GM12801 (cell line): ENCODE results near the gene SLC6A13.

Experiments used
- TF ChIP-seq, protein P1 (sequence below): IDR thresholded peaks from one replicate; pipeline ENCODE4 v1.5.1; 2011; ENCODE audit warnings: control low read depth; ENCODE audit not compliant: insufficient read length; ENCODE audit errors: extremely low read depth

Gene SLC6A13

DNA sequence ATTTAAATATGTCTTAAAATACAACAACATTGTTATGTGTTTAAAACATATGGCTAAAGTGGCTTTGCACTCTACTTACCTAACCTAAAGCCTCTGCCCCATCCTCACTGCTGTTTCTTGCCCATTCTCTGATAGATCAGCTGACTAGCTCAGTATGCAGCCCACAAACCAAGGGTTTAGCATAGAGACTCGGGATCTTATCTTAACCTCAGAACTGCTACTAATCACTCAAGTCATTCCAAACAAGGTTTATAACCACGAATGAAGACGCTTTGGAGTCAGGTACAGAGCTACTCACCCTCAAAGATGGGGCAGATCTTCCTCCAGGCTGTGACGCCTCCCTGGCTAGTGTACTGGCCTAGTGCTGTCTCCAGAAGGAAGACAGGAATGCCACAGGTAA is 19.3 kb downstream of the SLC6A13 start:
- TF ChIP-seq, protein P1, sequence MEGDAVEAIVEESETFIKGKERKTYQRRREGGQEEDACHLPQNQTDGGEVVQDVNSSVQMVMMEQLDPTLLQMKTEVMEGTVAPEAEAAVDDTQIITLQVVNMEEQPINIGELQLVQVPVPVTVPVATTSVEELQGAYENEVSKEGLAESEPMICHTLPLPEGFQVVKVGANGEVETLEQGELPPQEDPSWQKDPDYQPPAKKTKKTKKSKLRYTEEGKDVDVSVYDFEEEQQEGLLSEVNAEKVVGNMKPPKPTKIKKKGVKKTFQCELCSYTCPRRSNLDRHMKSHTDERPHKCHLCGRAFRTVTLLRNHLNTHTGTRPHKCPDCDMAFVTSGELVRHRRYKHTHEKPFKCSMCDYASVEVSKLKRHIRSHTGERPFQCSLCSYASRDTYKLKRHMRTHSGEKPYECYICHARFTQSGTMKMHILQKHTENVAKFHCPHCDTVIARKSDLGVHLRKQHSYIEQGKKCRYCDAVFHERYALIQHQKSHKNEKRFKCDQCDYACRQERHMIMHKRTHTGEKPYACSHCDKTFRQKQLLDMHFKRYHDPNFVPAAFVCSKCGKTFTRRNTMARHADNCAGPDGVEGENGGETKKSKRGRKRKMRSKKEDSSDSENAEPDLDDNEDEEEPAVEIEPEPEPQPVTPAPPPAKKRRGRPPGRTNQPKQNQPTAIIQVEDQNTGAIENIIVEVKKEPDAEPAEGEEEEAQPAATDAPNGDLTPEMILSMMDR, result no peak

- TF ChIP-seq, protein P1, result no peak
Measured at GRCh38 chr12:242496-242895, 20.1 kb downstream of the SLC6A13 start.

- TF ChIP-seq, protein P1, result no peak
Measured at GRCh38 chr12:241266-241665, 21.4 kb downstream of the SLC6A13 start.

- TF ChIP-seq, protein P1, result no peak
Measured at GRCh38 chr12:240566-240965, 22.1 kb downstream of the SLC6A13 start.

- TF ChIP-seq, protein P1, result no peak
Measured at GRCh38 chr12:238736-239398, 23.8 kb downstream of the SLC6A13 start.

DNA sequence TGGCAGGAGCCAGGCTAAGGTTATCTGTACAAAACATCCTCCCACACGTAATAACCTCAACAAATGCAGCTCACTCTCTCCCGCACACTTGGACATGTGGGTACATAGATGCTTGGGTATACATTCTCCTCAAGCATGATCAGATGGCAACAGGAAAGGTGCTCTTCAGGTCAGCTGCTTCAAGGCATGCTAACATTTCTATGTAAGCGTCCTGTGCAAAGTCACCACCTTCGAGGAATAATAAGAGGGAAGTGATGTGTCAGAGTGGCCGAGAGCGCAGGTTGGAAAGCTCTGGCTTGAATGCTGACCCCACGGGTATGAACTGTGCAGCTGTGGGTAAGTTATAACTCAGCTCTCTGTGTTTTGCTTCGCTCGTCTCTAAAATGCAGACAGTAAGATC is 24.5 kb downstream of the SLC6A13 start:
- TF ChIP-seq, protein P1, result no peak

- TF ChIP-seq, protein P1, result no peak
Measured at GRCh38 chr12:237026-237815, 25.4 kb downstream of the SLC6A13 start.
